Activated CD4-positive, alpha-beta T cell treated with anti-CD3 and anti-CD28 coated beads for 4 hours (primary cell): ENCODE results near the gene KLHDC7A.

ENCODE experiments used
- DNase-seq, 2 donors: peaks; one replicate each; pipeline ENCODE4 v3.0.0-alpha.2; 2020

The KLHDC7A gene

GRCh38 chr1:18473195-18473815 lies 7.4 kb upstream of the KLHDC7A start:
- DNase-seq = no peak

- DNase-seq = no peak
Observed at GRCh38 chr1:18474559-18475175, 6.1 kb upstream of the KLHDC7A start.

GRCh38 chr1:18475234-18475905 lies 5.4 kb upstream of the KLHDC7A start:
- no peak for DNase-seq

- DNase-seq = no peak
Observed at GRCh38 chr1:18479454-18479853, 1.3 kb upstream of the KLHDC7A start.

GRCh38 chr1:18481190-18481920 lies 625 bp downstream of the KLHDC7A start:
- no peak for DNase-seq

- no peak for DNase-seq
Observed at GRCh38 chr1:18481921-18482701, 1.4 kb downstream of the KLHDC7A start.

- DNase-seq = no peak
Observed at GRCh38 chr1:18482721-18483425, 2.1 kb downstream of the KLHDC7A start.

- no peak for DNase-seq
Observed at GRCh38 chr1:18484276-18484675, 3.5 kb downstream of the KLHDC7A start.

- no peak for DNase-seq
Observed at GRCh38 chr1:18484721-18485120, 4.0 kb downstream of the KLHDC7A start.

GRCh38 chr1:18485227-18485626 lies 4.5 kb downstream of the KLHDC7A start:
- DNase-seq = no peak

GRCh38 chr1:18486195-18486594 lies 5.5 kb downstream of the KLHDC7A start:
- no peak for DNase-seq

- DNase-seq = no peak
Observed at GRCh38 chr1:18489417-18490143, 8.8 kb downstream of the KLHDC7A start.

GRCh38 chr1:18491168-18491567 lies 10.4 kb downstream of the KLHDC7A start:
- no peak for DNase-seq

GRCh38 chr1:18494304-18494703 lies 13.6 kb downstream of the KLHDC7A start:
- DNase-seq = no peak

- no peak for DNase-seq
Observed at GRCh38 chr1:18495635-18496034, 14.9 kb downstream of the KLHDC7A start.

GRCh38 chr1:18496056-18496455 lies 15.3 kb downstream of the KLHDC7A start:
- DNase-seq = no peak

- DNase-seq = no peak
Observed at GRCh38 chr1:18496497-18497235, 15.9 kb downstream of the KLHDC7A start.

- DNase-seq = no peak
Observed at GRCh38 chr1:18501833-18502232, 21.1 kb downstream of the KLHDC7A start.

- no peak for DNase-seq
Observed at GRCh38 chr1:18504609-18505008, 23.9 kb downstream of the KLHDC7A start.

- DNase-seq = no peak
Observed at GRCh38 chr1:18505666-18506065, 24.9 kb downstream of the KLHDC7A start.

- DNase-seq = no peak
Observed at GRCh38 chr1:18508084-18508483, 27.4 kb downstream of the KLHDC7A start.
